ENCODE measurements around the gene RHBDD1.

The RHBDD1 gene

DNA sequence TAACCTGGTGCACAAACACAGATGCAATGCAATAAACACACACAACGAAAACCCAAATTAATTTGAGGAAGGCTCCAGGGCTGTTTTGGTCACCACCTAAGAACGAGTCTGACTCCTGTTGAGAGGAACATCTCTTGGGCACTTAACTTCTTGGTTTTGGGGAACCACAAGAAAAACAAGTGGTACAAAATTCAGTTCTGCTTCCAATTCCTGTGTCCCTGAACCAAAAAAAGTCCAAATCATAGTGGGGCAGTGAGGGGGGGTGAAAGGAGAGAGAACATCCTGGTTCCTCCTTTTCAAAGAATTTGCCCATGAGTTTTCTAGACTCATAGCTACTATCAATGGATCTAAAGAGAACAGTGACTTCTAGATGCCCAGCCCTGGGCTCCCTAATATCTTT lies 184.6 kb downstream of the RHBDD1 start:
- DNase-seq (ENCODE audit: low spot score) (no peak), ATAC-seq (ENCODE audit: low read depth) (no peak)
- Histone ChIP-seq H3K27ac (ENCODE audit: poor library complexity, severe bottlenecking) (no peak overlapping the region), H3K36me3 (ENCODE audit: low read depth) (no peaks in the 10 kb centered on the region), H3K4me1 (ENCODE audit: insufficient read depth, poor library complexity, severe bottlenecking) (no peaks in the 10 kb centered on the region), H3K9me3 (ENCODE audit: severe bottlenecking) (no peaks in the 10 kb centered on the region), H3K27me3 (ENCODE audit: insufficient read depth, poor library complexity, severe bottlenecking) (no peaks in the 10 kb centered on the region), H3K4me3 (ENCODE audit: severe bottlenecking) (no peak overlapping the region)
- TF ChIP-seq, protein P1, sequence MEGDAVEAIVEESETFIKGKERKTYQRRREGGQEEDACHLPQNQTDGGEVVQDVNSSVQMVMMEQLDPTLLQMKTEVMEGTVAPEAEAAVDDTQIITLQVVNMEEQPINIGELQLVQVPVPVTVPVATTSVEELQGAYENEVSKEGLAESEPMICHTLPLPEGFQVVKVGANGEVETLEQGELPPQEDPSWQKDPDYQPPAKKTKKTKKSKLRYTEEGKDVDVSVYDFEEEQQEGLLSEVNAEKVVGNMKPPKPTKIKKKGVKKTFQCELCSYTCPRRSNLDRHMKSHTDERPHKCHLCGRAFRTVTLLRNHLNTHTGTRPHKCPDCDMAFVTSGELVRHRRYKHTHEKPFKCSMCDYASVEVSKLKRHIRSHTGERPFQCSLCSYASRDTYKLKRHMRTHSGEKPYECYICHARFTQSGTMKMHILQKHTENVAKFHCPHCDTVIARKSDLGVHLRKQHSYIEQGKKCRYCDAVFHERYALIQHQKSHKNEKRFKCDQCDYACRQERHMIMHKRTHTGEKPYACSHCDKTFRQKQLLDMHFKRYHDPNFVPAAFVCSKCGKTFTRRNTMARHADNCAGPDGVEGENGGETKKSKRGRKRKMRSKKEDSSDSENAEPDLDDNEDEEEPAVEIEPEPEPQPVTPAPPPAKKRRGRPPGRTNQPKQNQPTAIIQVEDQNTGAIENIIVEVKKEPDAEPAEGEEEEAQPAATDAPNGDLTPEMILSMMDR (IDR thresholded peaks at IDR 0.05; ENCODE audit: poor library complexity, severe bottlenecking), result no peak

- ATAC-seq (ENCODE audit: low read depth) (no peak), DNase-seq (ENCODE audit: low spot score) (no peak)
- H3K36me3 ChIP-seq (ENCODE audit: low read depth), result no peaks in the 10 kb centered on the region
- H3K27ac ChIP-seq (ENCODE audit: poor library complexity, severe bottlenecking), result no peak overlapping the region
- H3K4me3 ChIP-seq (ENCODE audit: severe bottlenecking), result no peak overlapping the region
- H3K9me3 ChIP-seq (ENCODE audit: severe bottlenecking), result no peaks in the 10 kb centered on the region
- H3K4me1 ChIP-seq (ENCODE audit: insufficient read depth, poor library complexity, severe bottlenecking), result no peaks in the 10 kb centered on the region
- H3K27me3 ChIP-seq (ENCODE audit: insufficient read depth, poor library complexity, severe bottlenecking), result no peaks in the 10 kb centered on the region
- TF ChIP-seq, protein P1 (IDR thresholded peaks at IDR 0.05; ENCODE audit: poor library complexity, severe bottlenecking), result no peak
Observed at GRCh38 chr2:227022608-227023007, 186.8 kb downstream of the RHBDD1 start.

GRCh38 chr2:227025510-227025909 lies 189.7 kb downstream of the RHBDD1 start:
- Histone ChIP-seq H3K27me3 (ENCODE audit: insufficient read depth, poor library complexity, severe bottlenecking) (no peaks in the 10 kb centered on the region), H3K4me1 (ENCODE audit: insufficient read depth, poor library complexity, severe bottlenecking) (no peaks in the 10 kb centered on the region), H3K36me3 (ENCODE audit: low read depth) (no peaks in the 10 kb centered on the region), H3K9me3 (ENCODE audit: severe bottlenecking) (no peaks in the 10 kb centered on the region), H3K27ac (ENCODE audit: poor library complexity, severe bottlenecking) (no peak overlapping the region), H3K4me3 (ENCODE audit: severe bottlenecking) (no peak overlapping the region)
- DNase-seq (ENCODE audit: low spot score) (no peak), ATAC-seq (ENCODE audit: low read depth) (no peak)
- TF ChIP-seq, protein P1 (IDR thresholded peaks at IDR 0.05; ENCODE audit: poor library complexity, severe bottlenecking), result no peak

GRCh38 chr2:227029426-227030105 lies 193.7 kb downstream of the RHBDD1 start:
- Histone ChIP-seq H3K4me3 (ENCODE audit: severe bottlenecking) (no peak overlapping the region), H3K27me3 (ENCODE audit: insufficient read depth, poor library complexity, severe bottlenecking) (no peaks in the 10 kb centered on the region), H3K4me1 (ENCODE audit: insufficient read depth, poor library complexity, severe bottlenecking) (no peaks in the 10 kb centered on the region), H3K36me3 (ENCODE audit: low read depth) (no peaks in the 10 kb centered on the region), H3K9me3 (ENCODE audit: severe bottlenecking) (no peaks in the 10 kb centered on the region), H3K27ac (ENCODE audit: poor library complexity, severe bottlenecking) (no peak overlapping the region)
- DNase-seq (ENCODE audit: low spot score) (no peak), ATAC-seq (ENCODE audit: low read depth) (no peak)
- TF ChIP-seq, protein P1 (IDR thresholded peaks at IDR 0.05; ENCODE audit: poor library complexity, severe bottlenecking), result no peak

GRCh38 chr2:227030789-227031188 lies 194.9 kb downstream of the RHBDD1 start:
- TF ChIP-seq, protein P1 (IDR thresholded peaks at IDR 0.05; ENCODE audit: poor library complexity, severe bottlenecking), result no peak
- H3K27me3 ChIP-seq (ENCODE audit: insufficient read depth, poor library complexity, severe bottlenecking), result no peaks in the 10 kb centered on the region
- no peaks in the 10 kb centered on the region for H3K4me1 ChIP-seq (ENCODE audit: insufficient read depth, poor library complexity, severe bottlenecking)
- no peak overlapping the region for H3K4me3 ChIP-seq (ENCODE audit: severe bottlenecking)
- no peaks in the 10 kb centered on the region for H3K36me3 ChIP-seq (ENCODE audit: low read depth)
- no peaks in the 10 kb centered on the region for H3K9me3 ChIP-seq (ENCODE audit: severe bottlenecking)
- no peak overlapping the region for H3K27ac ChIP-seq (ENCODE audit: poor library complexity, severe bottlenecking)
- ATAC-seq (ENCODE audit: low read depth), result no peak
- DNase-seq (ENCODE audit: low spot score), result no peak

Data from RWPE2 (cell line).